Transverse colon (tissue), 4 donors: ENCODE data around the gene ACSM6.

ENCODE experiments used
- EP300 ChIP-seq: sonication (generic); formaldehyde crosslinking; IDR thresholded peaks from one replicate; pipeline ENCODE4 v1.6.1; 2017; ENCODE audit warnings: antibody characterized with exemption, low read depth
- POLR2A ChIP-seq: fragments of 450-650 bp; IDR thresholded peaks from one replicate; pipeline ENCODE4 v1.6.1; 2016; ENCODE audit warnings: antibody characterized with exemption, mild to moderate bottlenecking, moderate library complexity
- POLR2AphosphoS5 ChIP-seq, 3 donors: sonication (generic); formaldehyde crosslinking; IDR thresholded peaks; one replicate each; pipeline ENCODE4 v1.6.1; 2016; ENCODE audit warnings: antibody characterized with exemption in 3 of 3
- TF ChIP-seq, protein P1 (sequence below), 5 experiments: fragments of 200-600 bp in 3 of 5; fragments of 450-650 bp in 2 of 5; sonication (generic) in 3 of 5; IDR thresholded peaks; 1 replicate in 2 of 5; 2 replicates in 3 of 5; pipeline ENCODE4 v1.5.1; 2016 to 2017; ENCODE audit warnings: antibody characterized with exemption in 5 of 5, inconsistent platforms in 3 of 5, mild to moderate bottlenecking in 2 of 5, moderate library complexity in 1 of 5

DNA sequence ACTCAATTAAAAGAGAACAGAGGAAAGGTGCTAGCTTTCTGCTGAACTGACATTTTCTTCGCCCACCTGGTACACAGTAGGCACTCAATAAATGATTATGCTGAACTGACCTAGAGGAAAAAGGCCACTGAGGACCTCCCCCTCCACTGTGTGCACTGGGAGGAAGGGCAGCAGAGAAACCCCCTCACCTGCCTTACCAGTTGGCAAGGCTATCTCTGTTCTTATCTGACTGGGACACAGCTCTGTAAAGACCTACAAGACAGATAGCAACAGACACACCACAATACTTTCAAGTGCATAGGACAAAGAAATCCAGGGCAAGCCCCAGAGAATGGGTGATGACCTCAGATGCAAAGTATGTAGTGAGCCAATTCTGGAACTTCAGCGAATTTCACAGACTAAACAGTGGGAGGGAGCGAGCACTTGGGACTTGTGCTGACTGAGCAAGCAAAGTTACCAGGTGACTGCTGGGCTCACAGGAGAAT, 66.4 kb downstream of the ACSM6 start:
- TF ChIP-seq, protein P1, sequence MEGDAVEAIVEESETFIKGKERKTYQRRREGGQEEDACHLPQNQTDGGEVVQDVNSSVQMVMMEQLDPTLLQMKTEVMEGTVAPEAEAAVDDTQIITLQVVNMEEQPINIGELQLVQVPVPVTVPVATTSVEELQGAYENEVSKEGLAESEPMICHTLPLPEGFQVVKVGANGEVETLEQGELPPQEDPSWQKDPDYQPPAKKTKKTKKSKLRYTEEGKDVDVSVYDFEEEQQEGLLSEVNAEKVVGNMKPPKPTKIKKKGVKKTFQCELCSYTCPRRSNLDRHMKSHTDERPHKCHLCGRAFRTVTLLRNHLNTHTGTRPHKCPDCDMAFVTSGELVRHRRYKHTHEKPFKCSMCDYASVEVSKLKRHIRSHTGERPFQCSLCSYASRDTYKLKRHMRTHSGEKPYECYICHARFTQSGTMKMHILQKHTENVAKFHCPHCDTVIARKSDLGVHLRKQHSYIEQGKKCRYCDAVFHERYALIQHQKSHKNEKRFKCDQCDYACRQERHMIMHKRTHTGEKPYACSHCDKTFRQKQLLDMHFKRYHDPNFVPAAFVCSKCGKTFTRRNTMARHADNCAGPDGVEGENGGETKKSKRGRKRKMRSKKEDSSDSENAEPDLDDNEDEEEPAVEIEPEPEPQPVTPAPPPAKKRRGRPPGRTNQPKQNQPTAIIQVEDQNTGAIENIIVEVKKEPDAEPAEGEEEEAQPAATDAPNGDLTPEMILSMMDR (IDR thresholded peaks at IDR 0.05) = no peak
- TF ChIP-seq POLR2A = no peak
- TF ChIP-seq POLR2AphosphoS5 (IDR thresholded peaks at IDR 0.05) = no peak
- TF ChIP-seq EP300 = no peak
